HepG2 (cell line): ENCODE data around the gene EGFLAM. TPM values are rescaled to one million over a fixed set of nuclear protein-coding genes. Genes with fewer than 3 reads are reported as not detected.

ENCODE experiments used
- ATAC-seq: fragments of 200-7000 bp; cut with Tn5 transposase; 3 replicates; pipeline ENCODE4 v1.9.1; 2020; ENCODE audit warnings: mild to moderate bottlenecking, moderate library complexity
- BruUV-seq: library from RNA; stranded (reverse); fragments of 400-500 nt; replicated peaks from 2 replicates; lab custom pipeline; 2021; lab: Mats Ljungman, UMichigan
- CTCF ChIA-PET: fragments of 300-600 bp; formaldehyde crosslinking; extraction: SDS; loops from one replicate; lab custom pipeline; 2021; ENCODE audit warnings: low total read pairs, inconsistent platforms, low intra/inter-chr PET ratio; lab: Yijun Ruan, JAX
- POLR2A ChIA-PET: fragments of 350-600 bp; sonication (Branson Sonifier 250); formaldehyde crosslinking; loops from one replicate; lab custom pipeline; 2020; ENCODE audit warnings: antibody characterized with exemption, inconsistent platforms; lab: Yijun Ruan, JAX
- DNase-seq: peaks from one replicate; pipeline ENCODE4 v3.0.0-alpha.2; 2015; ENCODE audit warnings: low spot score
- FAIRE-seq: peaks from 3 replicates; lab custom pipeline; 2011; peaks lifted over from hg19 to GRCh38; lab: Jason Lieb, UNC
- H2AFZ ChIP-seq: one replicate; pipeline ENCODE4 v1.6.1; 2011; ENCODE audit warnings: low read length, inconsistent platforms
- H3K27ac ChIP-seq: fragments of 300-600 bp; 3 replicates; pipeline ENCODE4 v1.8.0; 2011; ENCODE audit warnings: mixed run types, mild to moderate bottlenecking, mixed read lengths, low read length, inconsistent platforms; ENCODE audit not compliant: insufficient read depth; ENCODE audit errors: extremely low read length
- H3K27me3 ChIP-seq, 2 experiments: fragments of 200-600 bp in 1 of 2; 2 replicates in 1 of 2; 3 replicates in 1 of 2; pipeline versions ENCODE4 v1.6.0 to v1.8.0; 2011; ENCODE audit warnings: low read length in 2 of 2, mild to moderate bottlenecking in 2 of 2, moderate library complexity in 2 of 2, inconsistent platforms in 1 of 2; ENCODE audit not compliant: insufficient read depth in 2 of 2, control insufficient read depth in 1 of 2
- H3K36me3 ChIP-seq, 2 experiments: fragments of 200-600 bp in 1 of 2; replicated peaks in 1 of 2; 2 replicates in 1 of 2; 3 replicates in 1 of 2; pipeline versions ENCODE4 v1.5.1 to v1.8.0; 2011; ENCODE audit warnings: low read length in 2 of 2, inconsistent platforms in 1 of 2; ENCODE audit not compliant: insufficient read depth in 2 of 2, control insufficient read depth in 1 of 2
- H3K4me1 ChIP-seq: 2 replicates; pipeline ENCODE4 v1.5.1; 2012; ENCODE audit warnings: low read length, inconsistent platforms; ENCODE audit not compliant: insufficient read depth
- H3K4me2 ChIP-seq: 2 replicates; pipeline ENCODE4 v1.6.0; 2011; ENCODE audit warnings: low read depth, low read length, inconsistent platforms
- H3K4me3 ChIP-seq, 3 experiments: fragments of 200-600 bp in 1 of 3; sonication (generic), shearing (Covaris generic) in 1 of 3; replicated peaks in 1 of 3; 2 replicates each; pipeline ENCODE4 v1.5.1; 2011 to 2016; ENCODE audit warnings: low read length in 3 of 3, inconsistent platforms in 2 of 3, low read depth in 2 of 3, mild to moderate bottlenecking in 2 of 3, control low read depth in 1 of 3, mixed read lengths in 1 of 3; ENCODE audit not compliant: insufficient read depth in 1 of 3
- H3K79me2 ChIP-seq: one replicate; pipeline ENCODE4 v1.6.1; 2011; ENCODE audit warnings: low read length, inconsistent platforms; ENCODE audit not compliant: insufficient read depth
- H3K9ac ChIP-seq: 2 replicates; pipeline ENCODE4 v1.6.0; 2011; ENCODE audit warnings: mild to moderate bottlenecking, low read depth, low read length, inconsistent platforms; ENCODE audit not compliant: insufficient read depth
- H3K9me3 ChIP-seq: 2 replicates; pipeline ENCODE4 v1.5.1; 2012; ENCODE audit warnings: mild to moderate bottlenecking, low read length
- H4K20me1 ChIP-seq: 2 replicates; pipeline ENCODE4 v1.6.0; 2011; ENCODE audit warnings: inconsistent platforms, mild to moderate bottlenecking, low read length, moderate library complexity; ENCODE audit not compliant: insufficient read depth
- ATF3 ChIP-seq: sonication (generic); formaldehyde crosslinking; IDR thresholded peaks from 2 replicates; pipeline ENCODE4 v1.4.0; 2020; ENCODE audit warnings: missing genetic modification reagents
- BHLHE40 ChIP-seq: IDR thresholded peaks from 2 replicates; pipeline ENCODE4 v1.6.1; 2011; ENCODE audit warnings: low read length, improper control_type of control experiment
- BORCS8-MEF2B ChIP-seq: sonication (generic); formaldehyde crosslinking; IDR thresholded peaks from 2 replicates; pipeline ENCODE4 v1.8.0; 2022; ENCODE audit warnings: mild to moderate bottlenecking, missing genetic modification reagents
- MTA1 ChIP-seq: sonication (generic); formaldehyde crosslinking; IDR thresholded peaks from 2 replicates; pipeline ENCODE4 v1.4.0; 2020; ENCODE audit warnings: missing genetic modification reagents, mild to moderate bottlenecking, borderline replicate concordance
- SALL1 ChIP-seq: sonication (generic); formaldehyde crosslinking; IDR thresholded peaks from 2 replicates; pipeline ENCODE4 v1.8.0; 2022; ENCODE audit warnings: mild to moderate bottlenecking, missing genetic modification reagents
- SRSF1 ChIP-seq: fragments of 200-400 bp; formaldehyde crosslinking; optimal IDR thresholded peaks from 2 replicates; pipeline ENCODE3; 2017; ENCODE audit warnings: mild to moderate bottlenecking, low read depth, low read length, moderate library complexity
- STAG1 ChIP-seq: sonication (generic); formaldehyde crosslinking; IDR thresholded peaks from 2 replicates; pipeline ENCODE4 v1.4.0; 2020; ENCODE audit warnings: missing genetic modification reagents
- TCF12 ChIP-seq, 2 experiments: fragments of 450-650 bp in 1 of 2; sonication (generic) in 1 of 2; formaldehyde crosslinking in 1 of 2; IDR thresholded peaks; 2 replicates each; pipeline versions ENCODE4 v1.6.1 to v1.8.0; 2017 to 2022; ENCODE audit warnings: antibody characterized with exemption in 1 of 2, mild to moderate bottlenecking in 1 of 2, missing genetic modification reagents in 1 of 2, moderate library complexity in 1 of 2
- ZBTB8A ChIP-seq: sonication (generic); formaldehyde crosslinking; IDR thresholded peaks from 2 replicates; pipeline ENCODE4 v1.4.0; 2020; ENCODE audit warnings: mild to moderate bottlenecking, low read depth, missing genetic modification reagents, borderline replicate concordance
- ZNF12 ChIP-seq: sonication (generic); formaldehyde crosslinking; IDR thresholded peaks from 2 replicates; pipeline ENCODE4 v1.5.0; 2020; ENCODE audit warnings: missing genetic modification reagents
- ZNF253 ChIP-seq: sonication (generic); formaldehyde crosslinking; IDR thresholded peaks from 2 replicates; pipeline ENCODE4 v1.8.0; 2022; ENCODE audit warnings: mild to moderate bottlenecking, missing genetic modification reagents, borderline replicate concordance
- ZNF263 ChIP-seq: sonication (generic); formaldehyde crosslinking; IDR thresholded peaks from 2 replicates; pipeline ENCODE4 v1.4.0; 2020; ENCODE audit warnings: missing genetic modification reagents
- ZNF367 ChIP-seq: sonication (generic); formaldehyde crosslinking; IDR thresholded peaks from 2 replicates; pipeline ENCODE4 v1.4.0; 2020; ENCODE audit warnings: missing genetic modification reagents, borderline replicate concordance
- ZNF775 ChIP-seq: sonication (generic); formaldehyde crosslinking; IDR thresholded peaks from 2 replicates; pipeline ENCODE4 v1.4.0; 2020; ENCODE audit warnings: missing genetic modification reagents, mild to moderate bottlenecking, moderate library complexity, borderline replicate concordance
- WGBS: methylation state at CpG from one replicate; pipeline ENCODE4 v1.1.6; 2017; ENCODE audit warnings: low lambda C conversion rate; 5-methylcytosine and 5-hydroxymethylcytosine counted together
- in situ Hi-C: cut with HindIII; loops from 2 replicates; pipeline ENCODE4 v1.10.0; 2017; ENCODE audit warnings: low pct_unique_long_range_greater_than_20kb; ENCODE audit not compliant: extremely low pct_ligation_motif_present
- intact Hi-C: fragments of 100-400 bp; cut with micrococcal nuclease; formaldehyde crosslinking; loops from one replicate; pipeline ENCODE4 v1.10.0; 2022; ENCODE audit not compliant: unreplicated experiment
- polyA plus RNA-seq, 8 experiments: library from polyadenylated mRNA; depleted of rRNA in 3 of 8; stranded (reverse) in 7 of 8; unstranded in 1 of 8; fragments of >200 nt; fragmentation: Illumina TruSeq in 4 of 8; extraction: Trizol in 4 of 8; gene quantifications; 2 replicates each; pipeline versions ENCODE4 v1.2.1 to v1.2.3, GENCODE V29; 2011 to 2016; ENCODE audit warnings: low read depth in 4 of 8, missing spikeins in 1 of 8, mixed read lengths in 1 of 8; ENCODE audit not compliant: insufficient read depth in 1 of 8
- total RNA-seq, 5 experiments: library from RNA; depleted of rRNA; stranded (reverse); fragments of >200 nt; fragmentation: Illumina TruSeq; extraction: Trizol; gene quantifications; 2 replicates each; pipeline ENCODE4 v1.2.3, GENCODE V29; 2016; ENCODE audit warnings: low read depth in 1 of 5
- TF ChIP-seq, protein P1 (sequence below): sonication (generic); formaldehyde crosslinking; IDR thresholded peaks from 2 replicates; pipeline ENCODE4 v1.8.1; 2023; ENCODE audit warnings: missing genetic modification reagents, mild to moderate bottlenecking, borderline replicate concordance
- TF ChIP-seq, protein P2 (sequence below): sonication (generic); formaldehyde crosslinking; IDR thresholded peaks from 2 replicates; pipeline ENCODE4 v1.5.0; 2020; ENCODE audit warnings: mild to moderate bottlenecking, missing genetic modification reagents, moderate library complexity

Gene EGFLAM
- total and polyA plus RNA-seq, 2 of the 13 experiments (the other 11 are each of a cell fraction or from before 2014, with no cell fraction given), result not detected

- TF ChIP-seq ZNF775 (CRISPR knock-in tag), result no peak
- TF ChIP-seq ZNF367 (CRISPR knock-in tag), result no peak
- TF ChIP-seq ATF3, result no peak
- TF ChIP-seq, all 625 proteins: peak for 0
Measured at GRCh38 chr5:38494175-38494574, 235.8 kb downstream of the EGFLAM start (continued).

DNA sequence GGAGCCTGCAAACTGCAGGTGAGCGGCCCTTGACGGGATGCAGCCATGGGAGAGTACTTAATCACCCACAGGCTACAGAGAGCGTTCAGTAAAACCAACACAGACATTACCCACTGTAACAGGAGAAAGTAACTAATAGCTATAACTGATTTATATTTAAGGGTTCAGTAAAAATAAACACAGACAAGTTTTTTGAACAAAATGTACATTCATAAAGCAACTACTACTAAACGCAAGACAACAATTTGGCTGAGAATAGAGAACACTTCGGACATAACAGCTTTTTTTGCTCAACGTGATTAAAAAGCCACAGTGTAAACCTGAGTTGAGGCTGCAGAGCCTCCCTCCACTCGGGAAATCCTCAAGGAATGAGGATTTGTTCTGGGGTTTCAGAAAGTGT is 236.4 kb downstream of the EGFLAM start:
- Histone ChIP-seq H3K27me3 (no peaks in the 10 kb centered on the region), H3K79me2 (no peaks in the 10 kb centered on the region), H3K27ac (no peak overlapping the region), H3K36me3 (peaks cover 6 to 33% of the 10 kb centered on the region in 2 experiments), H3K4me1 (no peaks in the 10 kb centered on the region), H3K9me3 (no peaks in the 10 kb centered on the region), H2AFZ (no peak overlapping the region), H3K9ac (no peak overlapping the region), H3K4me3 (no peak overlapping the region), H3K4me2 (no peak overlapping the region), H4K20me1 (no peaks in the 10 kb centered on the region)
- TF ChIP-seq, protein P1, sequence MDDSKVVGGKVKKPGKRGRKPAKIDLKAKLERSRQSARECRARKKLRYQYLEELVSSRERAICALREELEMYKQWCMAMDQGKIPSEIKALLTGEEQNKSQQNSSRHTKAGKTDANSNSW (CRISPR knock-in tag), result no peak
- TF ChIP-seq ZNF263 (CRISPR knock-in tag), result no peak
- FAIRE-seq (no peak), DNase-seq (no peak), ATAC-seq (no peak)
- BruUV-seq, result no TSS peak
- intact Hi-C loops, result loop anchor here (5.0 kb wide), 1 partner anchor 58 kb away; no protein-coding TSS in a partner anchor
- POLR2A ChIA-PET, result no interaction called here
- in situ Hi-C loops, result no loop called here
- CTCF ChIA-PET, result no interaction called here
- WGBS, result 97% methylated on average over 7 of the region's 7 CpGs

DNA sequence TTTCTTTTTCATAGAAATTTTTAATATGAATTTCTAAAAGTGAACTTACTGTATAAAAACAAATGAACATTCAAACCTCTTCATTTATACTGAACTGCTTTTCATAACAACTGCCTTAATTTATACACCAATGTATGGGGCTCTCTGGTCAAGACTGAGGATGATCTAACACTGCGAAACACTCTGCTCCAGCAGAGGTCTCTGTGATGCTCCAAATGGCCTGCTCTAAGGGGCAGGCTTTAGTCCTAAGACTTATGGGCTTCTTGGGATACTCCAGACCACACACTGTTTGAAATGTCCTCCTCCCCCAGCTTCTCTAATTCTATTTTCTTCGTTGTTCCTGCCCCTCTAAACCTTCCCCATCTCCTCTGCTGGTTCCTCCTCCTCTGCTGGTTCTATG is 239.6 kb downstream of the EGFLAM start:
- Histone ChIP-seq H4K20me1 (no peaks in the 10 kb centered on the region), H3K36me3 (peaks cover 6 to 22% of the 10 kb centered on the region in 2 experiments), H3K9ac (no peak overlapping the region), H3K4me3 (no peak overlapping the region), H3K9me3 (no peaks in the 10 kb centered on the region), H3K27ac (no peak overlapping the region), H3K79me2 (no peaks in the 10 kb centered on the region), H3K4me2 (no peak overlapping the region), H3K4me1 (no peaks in the 10 kb centered on the region), H3K27me3 (no peaks in the 10 kb centered on the region), H2AFZ (no peak overlapping the region)
- ChIA-PET CTCF (interaction anchor here (1.6 kb wide), 1 partner anchor 52 kb away, joined by 3 read pairs; no protein-coding TSS in a partner anchor), POLR2A (no interaction called here)
- no TSS peak for BruUV-seq
- ATAC-seq (peak; percentile 85), DNase-seq (peak; percentile 27), FAIRE-seq (no peak)
- in situ Hi-C loops (no loop called here), intact Hi-C loops (loop anchor here (5.0 kb wide), 1 partner anchor 54 kb away; no protein-coding TSS in a partner anchor)
- 89% methylated on average over 2 of the region's 2 CpGs for WGBS
- no peak for TF ChIP-seq TCF12 (IDR thresholded peaks at IDR 0.05)
- TF ChIP-seq TCF12 (CRISPR knock-in tag; IDR thresholded peaks at IDR 0.05), result no peak
- TF ChIP-seq, protein P2, sequence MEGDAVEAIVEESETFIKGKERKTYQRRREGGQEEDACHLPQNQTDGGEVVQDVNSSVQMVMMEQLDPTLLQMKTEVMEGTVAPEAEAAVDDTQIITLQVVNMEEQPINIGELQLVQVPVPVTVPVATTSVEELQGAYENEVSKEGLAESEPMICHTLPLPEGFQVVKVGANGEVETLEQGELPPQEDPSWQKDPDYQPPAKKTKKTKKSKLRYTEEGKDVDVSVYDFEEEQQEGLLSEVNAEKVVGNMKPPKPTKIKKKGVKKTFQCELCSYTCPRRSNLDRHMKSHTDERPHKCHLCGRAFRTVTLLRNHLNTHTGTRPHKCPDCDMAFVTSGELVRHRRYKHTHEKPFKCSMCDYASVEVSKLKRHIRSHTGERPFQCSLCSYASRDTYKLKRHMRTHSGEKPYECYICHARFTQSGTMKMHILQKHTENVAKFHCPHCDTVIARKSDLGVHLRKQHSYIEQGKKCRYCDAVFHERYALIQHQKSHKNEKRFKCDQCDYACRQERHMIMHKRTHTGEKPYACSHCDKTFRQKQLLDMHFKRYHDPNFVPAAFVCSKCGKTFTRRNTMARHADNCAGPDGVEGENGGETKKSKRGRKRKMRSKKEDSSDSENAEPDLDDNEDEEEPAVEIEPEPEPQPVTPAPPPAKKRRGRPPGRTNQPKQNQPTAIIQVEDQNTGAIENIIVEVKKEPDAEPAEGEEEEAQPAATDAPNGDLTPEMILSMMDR, result peak; percentile 59
- no peak for TF ChIP-seq SALL1 (CRISPR knock-in tag)
- TF ChIP-seq BORCS8-MEF2B (CRISPR knock-in tag), result no peak
- peak; percentile 67 for TF ChIP-seq STAG1 (CRISPR knock-in tag)
- no peak for TF ChIP-seq ZNF253 (CRISPR knock-in tag)
- no peak for TF ChIP-seq BHLHE40
- TF ChIP-seq ZBTB8A, result no peak
- TF ChIP-seq ZNF12 (CRISPR knock-in tag), result no peak
- TF ChIP-seq SRSF1, result no peak
- TF ChIP-seq MTA1 (CRISPR knock-in tag), result no peak
